Stimulated activated CD4-positive, alpha-beta T cell treated with anti-CD3 and anti-CD28 coated beads, Interleukin-4, amount 100 ng/mL, for 4 hours (primary cell): ENCODE results near the gene SIGLEC10.

Experiments used
- DNase-seq, 2 experiments: peaks; one replicate each; pipeline ENCODE4 v3.0.0-alpha.2; 2020

SIGLEC10 gene

GRCh38 chr19:51391073-51391611 lies 26.3 kb downstream of the SIGLEC10 start:
- no peak for DNase-seq

GRCh38 chr19:51389143-51389542 lies 28.3 kb downstream of the SIGLEC10 start:
- no peak for DNase-seq

- no peak for DNase-seq
Measured at GRCh38 chr19:51387924-51388389, 29.5 kb downstream of the SIGLEC10 start, which contains the start of gene LIM2. Gene LIM2, minus strand, starts transcription at chr19:51387974. Its CDS starts 531 bp downstream, at chr19:51387443.

- DNase-seq: no peak
Measured at GRCh38 chr19:51386882-51387520, 30.4 kb downstream of the SIGLEC10 start.

GRCh38 chr19:51382004-51382403 lies 35.4 kb downstream of the SIGLEC10 start:
- no peak for DNase-seq

GRCh38 chr19:51380379-51380778 lies 37.1 kb downstream of the SIGLEC10 start:
- no peak for DNase-seq

- no peak for DNase-seq
Measured at GRCh38 chr19:51377422-51377821, 40.0 kb downstream of the SIGLEC10 start.

GRCh38 chr19:51375504-51376221 lies 41.8 kb downstream of the SIGLEC10 start:
- peak in 1 of 2 experiments; percentile 17 for DNase-seq

- DNase-seq: peak; percentile 56 to 85
Measured at GRCh38 chr19:51372649-51373504, 44.6 kb downstream of the SIGLEC10 start, which contains the start of gene NKG7. Gene NKG7, minus strand, starts transcription at chr19:51372654. Its CDS starts 119 bp downstream, at chr19:51372535.

GRCh38 chr19:51372021-51372648 lies 45.3 kb downstream of the SIGLEC10 start:
- no peak for DNase-seq

GRCh38 chr19:51371186-51371690 lies 46.2 kb downstream of the SIGLEC10 start:
- DNase-seq: no peak

- no peak for DNase-seq
Measured at GRCh38 chr19:51370230-51370629, 47.2 kb downstream of the SIGLEC10 start.

- peak in 1 of 2 experiments; percentile 12 for DNase-seq
Measured at GRCh38 chr19:51368366-51369282, 48.8 kb downstream of the SIGLEC10 start, which contains the start of gene CLDND2. Gene CLDND2, minus strand, starts transcription at chr19:51369003. Its CDS starts 426 bp downstream, at chr19:51368577.

GRCh38 chr19:51367565-51368365 lies 49.7 kb downstream of the SIGLEC10 start:
- peak; percentile 95 to 97 for DNase-seq

- no peak for DNase-seq
Measured at GRCh38 chr19:51367255-51367564, 50.2 kb downstream of the SIGLEC10 start.

GRCh38 chr19:51366389-51367254 lies 50.8 kb downstream of the SIGLEC10 start:
- peak; percentile 90 to 94 for DNase-seq

- DNase-seq: no peak
Measured at GRCh38 chr19:51365965-51366388, 51.5 kb downstream of the SIGLEC10 start, which contains the start of gene ETFB. Gene ETFB, minus strand, starts transcription at chr19:51366388. Its CDS starts 62 bp downstream, at chr19:51366326.

GRCh38 chr19:51365211-51365964 lies 52.1 kb downstream of the SIGLEC10 start:
- no peak for DNase-seq
